ENCODE data around the gene HMGN1.

The HMGN1 gene

DNA sequence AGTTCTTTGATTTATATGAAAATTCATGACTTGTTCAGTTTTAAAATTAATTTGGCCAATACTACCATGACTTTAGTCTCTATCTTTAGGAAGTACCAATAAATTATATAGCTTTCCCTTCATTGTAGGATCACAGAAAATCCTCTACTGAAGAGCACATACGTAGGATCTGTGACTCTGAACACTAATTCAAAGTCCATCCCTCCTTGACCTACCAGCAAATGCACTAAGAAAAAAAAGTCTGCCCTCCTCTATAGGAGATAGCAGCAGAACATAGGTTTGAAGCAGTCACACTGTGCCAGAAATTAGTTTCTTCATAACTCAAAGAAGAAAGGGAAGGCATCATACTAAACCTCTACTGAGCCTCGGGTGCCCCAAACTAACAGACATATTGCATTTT is 52.0 kb downstream of the HMGN1 start:
- no peak for DNase-seq (ENCODE audit: low spot score)

Data from NAMALWA (cell line).